GM19467 (cell line): ENCODE measurements around the gene BIRC5.
"Not testable (repeated sequence)": the region's sequence is repeated elsewhere in the genome, so short reads cannot be mapped to it uniquely, and the experiment has no call there.

ENCODE experiments used
- ATAC-seq: cut with Tn5 transposase; IDR thresholded peaks from one replicate; pipeline ENCODE4 v1.9.1; 2021; ENCODE audit warnings: mild to moderate bottlenecking, moderate library complexity; ENCODE audit not compliant: unreplicated experiment

Gene BIRC5

GRCh38 chr17:78214016-78214705, at the start of gene BIRC5:
BIRC5 (plus strand) TSS chr17:78214253; CDS start chr17:78214317, 64 bp downstream.
- ATAC-seq: peak; percentile 89

GRCh38 chr17:78164748-78165607, 49.1 kb upstream of the BIRC5 start:
- no peak for ATAC-seq

- ATAC-seq: no peak
These were observed 47.6 kb upstream of the BIRC5 start for GRCh38 chr17:78166416-78166815.

- peak; percentile 50 for ATAC-seq
These were observed 45.7 kb upstream of the BIRC5 start, which contains the start of gene SYNGR2 for GRCh38 chr17:78168242-78168902. SYNGR2 (plus strand) TSS chr17:78168581; CDS start chr17:78168617, 36 bp downstream.

GRCh38 chr17:78168903-78169793, 44.9 kb upstream of the BIRC5 start:
- ATAC-seq: peak; percentile 19

- no peak for ATAC-seq
These were observed 43.1 kb upstream of the BIRC5 start for GRCh38 chr17:78170692-78171590.

- not testable (repeated sequence) for ATAC-seq
These were observed 42.3 kb upstream of the BIRC5 start for GRCh38 chr17:78171591-78172248.

- ATAC-seq: no peak
These were observed 41.6 kb upstream of the BIRC5 start for GRCh38 chr17:78172249-78173051.

- no peak for ATAC-seq
These were observed 40.8 kb upstream of the BIRC5 start for GRCh38 chr17:78173097-78173715.

- no peak for ATAC-seq
These were observed 39.6 kb upstream of the BIRC5 start for GRCh38 chr17:78174346-78174869.

GRCh38 chr17:78174870-78175642, 39.0 kb upstream of the BIRC5 start:
- no peak for ATAC-seq

- ATAC-seq: no peak
These were observed 38.4 kb upstream of the BIRC5 start for GRCh38 chr17:78175643-78175981.

GRCh38 chr17:78176548-78177025, 37.5 kb upstream of the BIRC5 start:
- no peak for ATAC-seq

GRCh38 chr17:78179372-78179771, 34.7 kb upstream of the BIRC5 start:
- no peak for ATAC-seq

GRCh38 chr17:78180083-78180482, 34.0 kb upstream of the BIRC5 start:
- no peak for ATAC-seq

GRCh38 chr17:78180508-78180907, 33.5 kb upstream of the BIRC5 start:
- no peak for ATAC-seq

GRCh38 chr17:78182504-78182903, 31.5 kb upstream of the BIRC5 start:
- ATAC-seq: no peak
